HG03135 (cell line): ENCODE results near the gene MAN1C1.
"Not testable (repeated sequence)": the region's sequence is repeated elsewhere in the genome, so short reads cannot be mapped to it uniquely, and the experiment has no call there.

Experiments used
- ATAC-seq: cut with Tn5 transposase; IDR thresholded peaks from one replicate; pipeline ENCODE4 v1.9.1; 2021; ENCODE audit warnings: mild to moderate bottlenecking, moderate library complexity; ENCODE audit not compliant: unreplicated experiment

MAN1C1 gene

DNA sequence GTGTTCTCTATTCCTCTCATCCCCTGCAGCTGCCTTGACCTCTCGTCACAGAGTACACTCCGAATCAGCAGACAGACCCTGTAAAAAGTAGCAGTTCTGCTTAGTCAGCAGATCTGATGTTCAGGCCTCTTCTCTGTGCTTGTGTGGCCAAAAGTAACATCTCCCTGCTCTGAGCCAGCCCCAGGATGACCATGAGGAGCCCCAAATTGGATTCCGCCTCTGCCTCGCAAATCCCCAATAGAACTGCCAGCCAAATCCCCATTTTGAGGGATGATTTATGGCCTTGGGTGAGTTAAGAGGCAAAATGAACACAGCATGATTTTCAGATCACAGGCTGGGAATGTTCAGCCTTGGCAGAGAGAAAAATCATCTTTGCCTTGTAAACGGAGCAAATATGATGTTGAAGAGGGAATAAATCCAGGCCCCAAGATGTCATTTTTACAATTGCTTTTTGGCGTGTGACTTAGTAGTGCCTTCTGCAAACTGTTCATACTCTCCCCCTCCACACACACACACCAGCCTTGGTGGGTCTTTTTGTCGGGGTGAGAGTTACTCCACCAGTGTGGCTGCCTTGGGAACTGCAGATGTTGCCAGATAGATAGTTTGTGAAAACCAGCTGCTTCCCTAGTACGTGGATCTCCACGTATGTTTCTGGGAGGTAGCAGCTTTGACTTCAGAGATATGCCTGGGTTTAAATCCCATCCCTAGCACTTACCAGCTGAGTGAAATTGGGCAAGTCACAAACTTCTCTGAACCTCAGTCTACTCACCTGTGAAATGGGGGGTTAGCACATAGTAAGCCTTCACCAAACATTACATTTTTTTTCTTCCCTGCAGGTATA is 77.8 kb downstream of the MAN1C1 start:
- ATAC-seq, result no peak

GRCh38 chr1:25695090-25695770 is 78.6 kb downstream of the MAN1C1 start:
- ATAC-seq, result no peak

DNA sequence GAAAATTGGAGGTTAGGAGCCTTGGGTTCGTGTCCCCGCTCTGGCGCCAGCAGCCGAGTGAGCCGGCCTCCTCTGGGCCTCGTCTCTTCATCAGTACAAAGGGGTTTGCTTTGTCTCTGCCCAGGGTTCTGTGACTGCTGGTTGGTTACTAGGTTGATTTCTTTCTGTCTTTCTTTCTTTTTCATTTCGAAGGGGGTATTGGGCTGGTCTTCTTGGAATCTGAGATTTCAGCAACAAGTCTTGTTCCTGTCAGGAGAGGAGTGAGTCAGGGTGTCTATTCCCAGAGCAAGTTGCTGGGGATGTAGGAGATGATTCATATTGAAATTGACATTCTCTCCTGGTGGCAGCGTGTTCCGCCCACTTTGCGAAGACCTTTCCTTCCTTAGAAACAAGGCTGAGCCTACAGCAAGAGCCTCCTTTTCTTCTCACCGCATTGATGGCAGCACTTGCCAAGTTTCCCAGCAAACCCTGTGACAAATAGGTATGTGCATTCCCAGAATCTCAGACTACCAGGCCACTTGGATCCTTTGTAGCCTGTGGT is 79.2 kb downstream of the MAN1C1 start:
- ATAC-seq, result no peak

- ATAC-seq, result not testable (repeated sequence)
These were observed 80.1 kb downstream of the MAN1C1 start for GRCh38 chr1:25696643-25697042.

DNA sequence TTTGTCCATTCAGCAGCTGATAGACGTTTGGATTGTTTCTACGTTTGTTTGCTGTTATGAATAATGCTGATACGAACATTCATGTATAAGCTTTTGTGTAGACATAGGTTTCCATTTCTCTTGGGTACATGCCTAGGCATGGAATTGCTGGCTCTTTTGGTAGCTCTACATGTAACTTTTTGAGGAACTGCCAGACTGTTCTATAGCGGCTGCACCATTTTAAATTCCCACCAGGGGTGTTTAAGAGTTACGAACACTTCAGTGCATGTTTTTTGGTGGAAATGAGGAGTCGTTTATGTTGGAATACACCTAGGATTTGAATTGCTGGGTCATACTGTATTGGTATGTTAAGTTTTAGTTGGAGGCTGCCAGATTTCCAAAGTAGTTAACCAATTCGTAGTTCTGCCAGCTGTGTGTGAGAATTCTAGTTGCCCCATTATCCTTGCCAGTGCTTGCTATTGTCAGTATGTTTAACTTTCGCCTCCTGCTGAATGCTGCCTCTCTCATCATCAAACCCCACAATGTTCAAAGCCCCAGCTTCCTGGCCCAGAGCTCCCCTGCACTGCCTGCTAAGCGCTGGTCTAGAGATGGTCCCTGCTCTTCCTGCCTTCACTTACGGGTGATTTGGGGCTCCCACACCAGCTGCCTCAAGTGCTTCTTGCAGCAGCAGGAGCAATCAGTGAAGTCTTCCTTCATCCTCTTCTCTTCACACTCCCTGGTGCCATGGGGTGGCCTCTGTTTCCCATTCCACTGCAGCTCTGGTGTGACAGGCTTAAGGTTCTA is 81.0 kb downstream of the MAN1C1 start:
- no peak for ATAC-seq

- no peak for ATAC-seq
These were observed 81.7 kb downstream of the MAN1C1 start for GRCh38 chr1:25698252-25698651.

DNA sequence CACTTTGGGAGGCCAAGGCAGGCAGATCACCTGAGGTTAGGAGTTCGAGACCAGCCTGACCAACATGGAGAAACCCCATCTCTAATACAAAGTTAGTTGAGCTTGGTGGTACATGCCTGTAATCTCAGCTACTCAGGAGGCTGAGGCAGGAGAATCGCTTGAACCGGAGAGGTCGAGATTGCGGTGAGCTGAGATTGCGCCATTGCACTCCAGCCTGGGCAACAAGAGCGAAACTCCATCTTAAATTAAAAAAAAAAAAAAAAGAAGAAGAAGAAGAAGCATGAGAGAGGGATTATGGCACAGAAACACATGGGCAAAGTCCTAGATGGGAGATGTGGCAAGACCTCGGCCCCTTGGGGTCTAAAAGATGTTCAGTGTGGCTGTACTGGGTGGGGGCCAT is 82.5 kb downstream of the MAN1C1 start:
- ATAC-seq, result not testable (repeated sequence)

DNA sequence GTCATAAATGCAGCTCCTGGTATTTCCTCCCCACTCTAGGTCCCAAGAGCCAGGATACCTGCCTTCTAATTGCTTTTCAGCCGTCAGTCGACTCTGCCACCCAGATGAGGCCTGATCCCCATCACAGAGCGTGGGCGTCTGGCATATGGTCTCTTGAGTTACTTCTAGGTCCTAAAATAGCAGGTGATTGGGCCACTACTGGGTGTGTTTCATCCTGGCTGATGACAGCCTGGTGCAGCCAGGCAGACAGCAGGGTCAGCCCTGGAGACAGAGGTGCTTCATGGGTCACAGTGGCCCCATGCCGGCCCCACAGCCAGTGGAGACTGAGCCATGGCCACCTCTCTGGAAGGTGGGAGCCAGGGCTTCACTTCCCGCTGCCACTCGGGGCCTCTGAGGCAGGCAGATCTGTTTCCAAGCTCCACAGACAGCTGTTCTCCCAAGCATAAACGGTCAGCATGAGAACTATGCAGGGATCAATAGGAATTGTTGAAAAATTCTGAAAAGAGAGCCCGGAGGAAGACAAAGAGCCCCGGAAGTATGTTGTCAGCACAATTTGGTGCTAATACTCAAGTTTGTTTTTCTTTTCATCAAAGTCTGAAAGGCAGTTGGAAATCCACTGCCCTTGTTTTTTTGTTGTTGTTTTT is 83.0 kb downstream of the MAN1C1 start:
- ATAC-seq, result no peak

GRCh38 chr1:25700144-25700523 is 83.5 kb downstream of the MAN1C1 start:
- ATAC-seq, result no peak

DNA sequence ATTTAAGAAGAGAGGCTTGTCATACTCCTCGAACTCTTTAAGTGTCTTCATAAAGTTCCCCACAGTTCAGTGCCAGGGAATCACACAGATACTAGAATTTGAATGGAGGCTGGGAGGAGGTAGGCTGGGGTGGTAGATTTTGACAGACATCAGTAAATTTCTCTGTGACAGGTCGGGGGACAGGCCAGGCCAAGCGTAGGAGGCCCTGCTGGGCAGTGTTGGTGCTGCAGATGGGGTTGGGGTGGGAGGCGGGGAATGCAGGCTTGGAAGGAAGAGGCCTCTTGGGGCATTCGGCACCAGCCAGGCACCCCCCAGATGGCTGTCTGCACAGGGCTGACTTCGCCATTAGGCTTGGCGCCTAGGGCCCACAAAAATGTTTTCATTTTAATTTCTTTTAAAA is 84.0 kb downstream of the MAN1C1 start:
- no peak for ATAC-seq

- no peak for ATAC-seq
These were observed 84.6 kb downstream of the MAN1C1 start for GRCh38 chr1:25701030-25701785.

DNA sequence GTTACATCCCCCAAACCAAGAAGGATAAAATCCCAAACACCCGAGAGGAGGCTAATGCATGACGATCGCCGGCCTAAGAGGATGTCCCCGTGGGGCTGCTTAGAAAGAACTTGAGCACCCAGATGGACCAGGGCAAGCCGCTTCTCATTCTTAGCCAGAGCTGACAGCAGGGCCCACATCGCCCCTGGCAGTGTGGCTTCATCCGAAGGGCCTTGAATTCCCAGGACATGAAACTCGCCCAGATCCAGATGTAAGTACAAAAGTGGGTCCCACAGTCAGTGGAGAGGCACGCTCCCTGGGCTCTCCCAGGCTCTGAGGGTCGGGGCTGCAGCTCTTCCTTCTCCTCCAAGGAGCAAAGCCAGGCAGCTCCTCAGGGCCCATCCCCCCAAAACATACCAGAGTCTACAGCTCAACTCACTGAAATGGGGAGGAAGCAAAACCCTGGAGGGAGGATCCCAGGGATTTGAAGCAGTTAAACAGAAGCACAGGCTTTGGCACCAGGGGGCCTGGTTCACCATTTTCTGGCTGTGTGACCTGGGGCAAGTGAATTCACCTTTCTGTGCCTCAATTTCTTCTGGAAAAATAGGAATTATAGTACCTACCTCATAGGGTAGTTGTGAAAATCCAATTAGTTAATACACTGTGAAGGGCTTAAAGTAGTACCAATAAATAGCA is 85.6 kb downstream of the MAN1C1 start:
- ATAC-seq, result no peak

DNA sequence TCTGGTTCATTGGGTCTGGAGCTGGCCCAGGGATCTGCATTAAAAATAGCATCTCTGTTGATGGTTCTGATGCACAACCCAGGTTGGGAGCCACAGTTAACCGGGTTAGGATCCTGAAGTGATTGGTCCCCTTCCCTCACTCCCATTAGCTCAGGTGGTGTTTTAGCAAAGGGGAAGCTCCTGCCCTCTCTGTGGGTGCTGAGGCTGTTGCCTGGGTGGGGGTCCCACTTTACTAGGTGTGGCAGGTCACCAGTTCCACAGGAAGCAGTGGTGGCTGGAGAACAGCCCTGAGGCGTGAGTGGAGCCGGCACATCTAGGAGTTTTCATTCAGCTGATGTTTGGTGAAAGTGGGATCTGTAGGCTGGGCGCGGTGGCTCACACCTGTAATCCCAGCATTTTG is 86.5 kb downstream of the MAN1C1 start:
- no peak for ATAC-seq

- ATAC-seq, result no peak
These were observed 87.2 kb downstream of the MAN1C1 start for GRCh38 chr1:25703671-25704266.

- ATAC-seq, result no peak
These were observed 87.7 kb downstream of the MAN1C1 start for GRCh38 chr1:25704267-25704691.

DNA sequence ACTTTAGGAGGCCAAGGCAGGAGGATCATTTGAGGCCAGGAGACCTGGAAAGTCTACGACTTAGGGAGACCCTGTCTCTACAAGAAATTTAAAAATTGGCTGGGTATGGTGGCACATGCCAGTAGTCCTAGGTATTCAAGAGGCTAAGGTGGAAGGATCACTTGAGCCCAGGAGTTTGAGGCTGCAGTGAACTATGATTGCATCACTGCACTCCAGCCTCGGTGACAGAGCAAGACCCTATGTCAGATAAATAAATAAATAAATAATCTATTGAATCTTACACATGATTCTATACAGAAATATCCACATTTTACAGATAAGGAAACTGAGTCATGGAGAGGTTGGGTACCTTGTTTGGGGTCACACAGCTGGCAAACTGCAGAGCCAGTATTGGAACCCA is 89.1 kb downstream of the MAN1C1 start:
- ATAC-seq, result no peak

DNA sequence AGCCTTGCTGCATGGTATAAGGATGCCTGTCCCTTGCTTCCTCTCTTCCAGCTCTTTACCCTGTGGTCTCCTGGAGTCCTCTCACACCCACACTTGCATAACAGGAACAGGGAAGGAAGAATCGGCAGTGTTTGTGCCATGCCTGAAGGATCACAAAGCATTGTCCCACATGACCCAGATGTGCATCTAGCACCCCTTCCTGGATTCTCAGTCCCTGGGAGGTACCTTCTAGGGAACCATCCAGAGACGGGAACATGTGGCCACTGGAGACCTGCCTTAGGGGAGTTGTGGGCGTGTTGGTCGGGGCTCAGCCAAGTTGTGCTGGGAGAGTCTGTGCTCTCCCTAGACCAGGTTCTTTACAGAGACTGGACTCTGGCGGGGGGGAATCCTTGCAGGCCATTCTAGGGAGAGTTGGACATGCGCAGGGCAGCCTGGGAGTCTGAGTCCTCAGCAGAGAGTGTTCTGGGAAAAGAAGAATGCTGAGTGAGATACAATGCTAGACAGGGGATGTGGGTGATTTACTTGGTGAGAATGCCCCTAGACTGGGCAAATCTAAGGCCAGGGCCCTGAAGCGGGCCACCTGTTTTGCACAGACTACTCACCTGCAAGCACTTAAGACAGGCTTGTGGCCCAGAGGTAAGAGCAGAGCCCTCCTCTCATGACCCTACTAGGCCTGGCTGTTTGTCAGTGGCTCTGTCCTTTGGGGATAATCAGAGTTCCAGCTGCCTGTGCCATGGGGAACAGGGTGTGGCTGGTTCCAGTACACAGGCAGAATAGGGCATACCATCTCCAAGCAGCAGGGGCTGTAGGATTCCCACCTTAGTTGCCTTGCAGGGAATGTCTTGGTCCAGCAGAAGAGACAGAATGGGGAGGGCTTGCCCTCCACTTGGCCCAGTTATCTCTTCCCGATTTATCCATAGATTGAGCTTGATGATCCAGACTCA is 89.8 kb downstream of the MAN1C1 start:
- ATAC-seq, result no peak
